Measurements from ENCODE around the gene RGCC.

The RGCC gene

DNA sequence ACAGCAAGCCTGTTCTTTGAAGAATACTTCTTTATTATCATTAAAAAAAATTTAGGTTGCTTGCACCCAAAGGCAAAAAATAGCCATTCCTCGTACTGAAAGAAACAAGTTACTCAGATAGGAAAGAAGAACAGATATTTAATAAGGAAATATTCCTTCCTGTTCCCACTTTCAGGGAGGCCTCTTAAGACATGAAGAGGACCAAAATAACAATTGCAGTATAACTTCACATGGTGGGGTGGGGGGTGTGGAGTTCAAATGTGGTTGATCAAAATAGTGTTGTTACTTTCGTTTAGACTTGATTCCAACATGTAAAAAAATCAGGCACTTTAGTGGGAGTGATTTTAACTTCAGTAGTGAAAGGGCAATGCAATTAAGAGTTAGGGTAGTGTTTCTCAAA lies 3.6 kb downstream of the RGCC start:
- H3K27ac ChIP-seq: no peak overlapping the region

DNA sequence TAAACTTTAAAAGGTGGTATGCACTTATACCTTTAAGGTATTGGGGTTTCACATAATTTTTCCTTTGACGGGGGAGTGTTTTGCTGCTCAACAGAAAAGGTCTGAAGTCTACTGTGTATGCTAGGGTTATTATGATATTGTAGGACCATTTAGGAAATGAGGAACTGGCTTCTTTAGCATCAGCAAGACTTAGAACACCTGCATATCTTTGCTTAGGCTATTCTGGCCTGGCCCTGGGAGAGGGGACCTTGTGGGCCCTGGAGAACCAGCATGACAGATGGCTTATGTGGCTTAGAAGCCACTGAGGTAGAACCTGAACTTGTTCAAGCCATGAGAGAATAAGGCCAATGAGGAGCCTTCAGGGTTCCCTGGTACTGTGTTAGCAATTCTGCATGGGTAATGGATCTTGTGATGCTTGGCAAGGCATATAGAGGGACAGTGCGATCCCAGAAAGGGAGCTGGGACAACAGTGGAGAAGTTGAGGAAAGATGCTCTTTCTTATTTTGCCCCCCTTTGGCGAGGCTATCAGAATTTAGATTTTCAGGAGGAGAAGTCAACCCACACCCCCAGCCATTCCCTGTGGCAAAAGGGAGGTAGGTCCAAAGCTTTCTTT lies 4.3 kb downstream of the RGCC start:
- TF ChIP-seq, protein P1, sequence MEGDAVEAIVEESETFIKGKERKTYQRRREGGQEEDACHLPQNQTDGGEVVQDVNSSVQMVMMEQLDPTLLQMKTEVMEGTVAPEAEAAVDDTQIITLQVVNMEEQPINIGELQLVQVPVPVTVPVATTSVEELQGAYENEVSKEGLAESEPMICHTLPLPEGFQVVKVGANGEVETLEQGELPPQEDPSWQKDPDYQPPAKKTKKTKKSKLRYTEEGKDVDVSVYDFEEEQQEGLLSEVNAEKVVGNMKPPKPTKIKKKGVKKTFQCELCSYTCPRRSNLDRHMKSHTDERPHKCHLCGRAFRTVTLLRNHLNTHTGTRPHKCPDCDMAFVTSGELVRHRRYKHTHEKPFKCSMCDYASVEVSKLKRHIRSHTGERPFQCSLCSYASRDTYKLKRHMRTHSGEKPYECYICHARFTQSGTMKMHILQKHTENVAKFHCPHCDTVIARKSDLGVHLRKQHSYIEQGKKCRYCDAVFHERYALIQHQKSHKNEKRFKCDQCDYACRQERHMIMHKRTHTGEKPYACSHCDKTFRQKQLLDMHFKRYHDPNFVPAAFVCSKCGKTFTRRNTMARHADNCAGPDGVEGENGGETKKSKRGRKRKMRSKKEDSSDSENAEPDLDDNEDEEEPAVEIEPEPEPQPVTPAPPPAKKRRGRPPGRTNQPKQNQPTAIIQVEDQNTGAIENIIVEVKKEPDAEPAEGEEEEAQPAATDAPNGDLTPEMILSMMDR (IDR thresholded peaks at IDR 0.05): no peak
- no peak for TF ChIP-seq ZFX (IDR thresholded peaks at IDR 0.05; ENCODE audit: borderline replicate concordance)
- no peak overlapping the region for H3K27ac ChIP-seq

More for the DNA sequence above, 3.6 kb downstream of the RGCC start:
- TF ChIP-seq, protein P1 (IDR thresholded peaks at IDR 0.05): no peak
- no peak for TF ChIP-seq ZFX (IDR thresholded peaks at IDR 0.05; ENCODE audit: borderline replicate concordance)

DNA sequence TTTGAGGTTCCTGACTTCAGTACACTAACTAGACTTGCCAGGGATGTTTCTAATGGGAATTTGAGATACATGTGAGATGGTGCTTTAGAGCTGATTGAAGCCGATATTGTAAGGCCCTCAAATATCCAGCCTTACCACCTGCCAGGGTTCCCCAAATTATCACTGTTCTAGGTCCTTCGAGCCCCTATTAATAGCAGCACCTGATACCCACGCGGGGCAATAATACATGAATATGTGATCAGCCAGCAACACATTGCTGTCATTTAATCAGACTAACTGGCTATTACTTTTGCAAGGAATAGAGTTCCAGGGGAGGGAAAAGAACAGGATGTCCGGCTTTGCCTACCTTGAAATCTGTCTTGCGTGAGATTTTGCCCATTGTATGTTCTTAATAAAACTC lies 5.1 kb downstream of the RGCC start:
- TF ChIP-seq, protein P1 (IDR thresholded peaks at IDR 0.05): no peak
- no peak for TF ChIP-seq ZFX (IDR thresholded peaks at IDR 0.05; ENCODE audit: borderline replicate concordance)
- no peak overlapping the region for H3K27ac ChIP-seq

DNA sequence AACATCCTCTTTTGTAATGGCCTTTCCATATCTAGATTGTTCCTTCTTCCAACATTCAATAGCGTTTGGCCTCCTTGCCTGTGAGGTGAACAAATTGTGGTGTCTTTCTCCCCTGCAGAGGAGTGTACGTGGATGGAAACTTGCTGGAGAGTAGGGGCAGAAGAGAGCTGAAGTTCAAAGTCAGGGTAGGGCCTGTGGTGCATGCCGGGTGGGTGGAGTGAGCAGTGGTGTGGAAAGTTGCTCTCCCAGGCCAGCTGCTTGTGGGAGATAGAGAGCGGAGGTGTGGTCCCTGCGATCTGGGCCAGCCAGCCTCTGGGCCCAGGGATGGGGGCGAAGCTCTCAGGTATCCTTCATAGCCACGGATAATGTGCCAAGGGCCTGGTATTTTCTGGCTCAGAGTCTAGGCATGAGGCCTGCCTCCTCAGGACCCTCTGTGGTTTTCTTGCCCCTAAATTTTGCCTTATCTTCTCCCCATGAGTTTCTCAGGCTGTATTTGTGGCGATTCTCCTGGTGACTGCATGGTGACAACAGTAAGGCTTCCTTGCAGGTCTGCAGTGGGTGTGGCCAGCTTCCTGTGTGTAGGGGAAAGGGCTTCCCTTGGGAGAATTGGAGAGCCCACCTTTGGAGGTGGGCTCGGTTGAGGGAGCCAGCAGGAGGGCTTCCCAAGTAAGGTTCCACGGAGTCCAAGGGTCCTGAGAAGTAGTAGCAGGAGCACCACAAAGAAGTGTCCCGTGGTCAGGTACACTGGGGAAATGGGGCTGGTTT lies 6.7 kb downstream of the RGCC start:
- no peak overlapping the region for H3K27ac ChIP-seq

DNA sequence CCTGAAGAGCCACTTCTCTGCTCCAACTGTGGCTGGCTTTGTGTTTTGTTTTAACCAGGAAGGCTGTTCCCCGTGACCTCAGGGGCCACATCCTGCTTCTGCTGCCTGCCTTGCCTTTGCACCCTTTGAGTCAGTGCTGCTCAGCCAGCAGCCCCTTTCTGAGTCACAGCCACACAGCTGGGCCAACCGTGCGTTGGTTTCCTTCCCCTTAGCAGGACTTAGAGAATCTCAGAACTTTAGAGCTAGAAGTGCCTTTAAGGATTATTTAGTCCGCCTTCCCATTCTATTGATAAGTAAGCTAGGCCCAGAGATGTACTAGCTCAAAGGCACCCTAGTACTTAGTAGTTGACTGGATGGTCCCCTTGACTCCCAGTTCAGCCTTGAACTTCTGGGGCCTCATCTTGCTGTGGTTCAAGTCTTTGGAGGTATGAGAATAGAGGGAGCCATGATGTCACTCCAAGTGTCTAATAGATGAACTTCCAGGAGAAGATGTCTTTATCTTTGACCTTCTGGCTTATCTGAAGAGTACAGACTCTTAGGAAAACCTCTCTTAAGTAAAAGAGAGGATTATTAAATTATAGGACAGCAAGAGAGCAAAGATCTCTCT lies 8.0 kb downstream of the RGCC start:
- TF ChIP-seq, protein P1 (IDR thresholded peaks at IDR 0.05): no peak
- TF ChIP-seq ZFX (IDR thresholded peaks at IDR 0.05; ENCODE audit: borderline replicate concordance): no peak
- H3K27ac ChIP-seq: no peak overlapping the region

More for the DNA sequence above, 6.7 kb downstream of the RGCC start:
- no peak for TF ChIP-seq ZFX (IDR thresholded peaks at IDR 0.05; ENCODE audit: borderline replicate concordance)
- TF ChIP-seq, protein P1 (IDR thresholded peaks at IDR 0.05): no peak

DNA sequence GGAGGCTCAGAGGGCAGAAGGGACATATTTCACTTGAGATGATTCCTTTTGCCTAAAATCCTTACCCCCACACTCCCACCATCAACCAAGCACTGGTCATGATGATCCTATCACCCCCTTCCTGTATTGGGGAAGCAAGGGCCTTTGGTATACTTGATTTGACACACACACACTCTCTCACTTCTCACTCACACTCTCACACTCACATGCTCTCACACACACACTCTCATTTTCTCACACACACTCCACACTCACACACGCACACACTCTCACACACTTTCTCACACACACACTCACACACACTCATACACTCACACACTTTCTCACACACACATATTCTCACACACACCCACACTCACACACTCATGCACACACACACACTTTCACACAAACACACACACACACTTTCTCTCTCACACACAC lies 8.6 kb downstream of the RGCC start:
- no peak overlapping the region for H3K27ac ChIP-seq
- TF ChIP-seq ZFX (IDR thresholded peaks at IDR 0.05; ENCODE audit: borderline replicate concordance): no peak
- TF ChIP-seq, protein P1 (IDR thresholded peaks at IDR 0.05): no peak
